HG02588 (cell line): Measurements from ENCODE around the gene DUSP2.
A peak's percentile ranks its signal among the peaks of the same experiment; 100 is the strongest.
"Not testable (repeated sequence)": the region's sequence is repeated elsewhere in the genome, so short reads cannot be mapped to it uniquely, and the experiment has no call there.

Source experiments
- ATAC-seq: cut with Tn5 transposase; IDR thresholded peaks from one replicate; pipeline ENCODE4 v1.9.1; 2021; ENCODE audit warnings: mild to moderate bottlenecking, moderate library complexity; ENCODE audit not compliant: unreplicated experiment

DUSP2 gene

GRCh38 chr2:96163768-96164429, 18.7 kb upstream of the DUSP2 start:
- peak; percentile 50 for ATAC-seq

GRCh38 chr2:96163415-96163767, 18.2 kb upstream of the DUSP2 start:
- no peak for ATAC-seq

- ATAC-seq: no peak
Observed at GRCh38 chr2:96161898-96162297, 16.7 kb upstream of the DUSP2 start.

- ATAC-seq: not testable (repeated sequence)
Observed at GRCh38 chr2:96160366-96160765, 15.1 kb upstream of the DUSP2 start.

- no peak for ATAC-seq
Observed at GRCh38 chr2:96159084-96159830, 14.0 kb upstream of the DUSP2 start.

GRCh38 chr2:96158554-96158940, 13.3 kb upstream of the DUSP2 start:
- no peak for ATAC-seq

- ATAC-seq: peak; percentile 66
Observed at GRCh38 chr2:96157649-96158553, 12.7 kb upstream of the DUSP2 start.

- ATAC-seq: peak; percentile 30
Observed at GRCh38 chr2:96156926-96157648, 11.8 kb upstream of the DUSP2 start.

- no peak for ATAC-seq
Observed at GRCh38 chr2:96156011-96156820, 11.0 kb upstream of the DUSP2 start.

GRCh38 chr2:96154506-96155380, 9.5 kb upstream of the DUSP2 start:
- ATAC-seq: no peak

GRCh38 chr2:96153991-96154431, 8.8 kb upstream of the DUSP2 start:
- no peak for ATAC-seq

- no peak for ATAC-seq
Observed at GRCh38 chr2:96153291-96153713, 8.1 kb upstream of the DUSP2 start.

- no peak for ATAC-seq
Observed at GRCh38 chr2:96152304-96153161, 7.3 kb upstream of the DUSP2 start.

- no peak for ATAC-seq
Observed at GRCh38 chr2:96151595-96152303, 6.5 kb upstream of the DUSP2 start.

GRCh38 chr2:96150791-96151594, 5.8 kb upstream of the DUSP2 start:
- ATAC-seq: no peak

- no peak for ATAC-seq
Observed at GRCh38 chr2:96150007-96150640, 4.9 kb upstream of the DUSP2 start.
